GM21576 (cell line): ENCODE results near the gene LRIG2.
"Not testable (repeated sequence)": the region's sequence is repeated elsewhere in the genome, so short reads cannot be mapped to it uniquely, and the experiment has no call there.

Source experiments
- ATAC-seq: cut with Tn5 transposase; IDR thresholded peaks from one replicate; pipeline ENCODE4 v1.9.1; 2021; ENCODE audit warnings: mild to moderate bottlenecking, moderate library complexity; ENCODE audit not compliant: unreplicated experiment

LRIG2 gene

DNA sequence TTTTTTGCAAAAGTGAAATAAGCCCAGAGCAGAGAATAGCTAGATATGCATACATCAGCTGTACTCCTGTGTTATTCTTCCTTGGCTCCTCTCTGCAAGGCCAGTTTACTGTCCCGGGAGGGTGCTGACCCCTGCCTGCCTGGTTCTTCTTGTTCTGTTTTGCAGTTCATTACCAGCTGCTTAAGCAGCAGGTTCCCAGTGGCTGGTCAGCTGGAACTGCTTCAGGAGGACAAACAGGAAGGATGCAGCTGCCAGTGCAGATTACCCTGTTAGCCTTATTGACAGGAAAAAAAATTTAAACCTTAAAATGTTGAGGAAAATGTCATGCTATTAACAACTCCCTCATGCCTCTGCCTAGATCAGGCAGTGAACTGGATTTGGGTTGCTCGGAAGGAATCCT, 16.0 kb upstream of the LRIG2 start:
- no peak for ATAC-seq

DNA sequence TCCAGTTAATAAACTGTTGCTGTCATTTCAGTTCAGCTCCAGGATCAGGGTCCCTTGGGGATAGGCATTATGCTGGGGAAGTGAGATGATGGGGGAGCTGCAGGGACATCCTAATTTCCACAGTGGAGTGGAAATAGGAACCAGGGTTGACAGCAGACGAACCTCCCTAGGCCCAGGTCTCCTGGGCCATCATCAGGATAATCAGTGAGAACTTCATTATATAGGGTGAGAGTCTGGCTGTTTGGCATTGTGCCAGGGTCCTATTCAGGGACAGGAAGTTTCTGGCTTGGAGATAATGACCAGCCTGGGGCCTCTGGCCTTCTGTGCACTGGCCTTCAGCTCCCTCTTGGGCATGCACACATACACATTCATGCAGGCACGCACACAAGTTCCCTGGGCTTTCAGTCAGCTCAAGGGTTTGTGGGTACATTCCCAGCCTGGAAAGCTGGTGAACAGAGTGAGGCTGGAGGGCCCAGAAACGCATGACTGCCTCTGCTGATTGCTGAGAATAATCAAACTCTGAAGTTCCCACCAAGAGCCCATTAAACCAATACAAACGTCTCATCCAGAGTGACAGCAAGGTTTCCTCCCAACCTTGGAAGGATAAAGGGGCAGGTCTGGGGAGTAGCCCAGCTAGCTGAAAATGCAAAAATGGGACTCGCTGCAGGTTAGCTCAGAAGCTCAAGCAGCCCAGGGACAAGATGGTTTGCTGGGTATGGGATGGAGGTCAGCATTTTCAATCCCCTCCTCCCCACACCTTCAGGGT, 13.9 kb upstream of the LRIG2 start:
- no peak for ATAC-seq

GRCh38 chr1:113063456-113063855, 9.5 kb upstream of the LRIG2 start:
- not testable (repeated sequence) for ATAC-seq

DNA sequence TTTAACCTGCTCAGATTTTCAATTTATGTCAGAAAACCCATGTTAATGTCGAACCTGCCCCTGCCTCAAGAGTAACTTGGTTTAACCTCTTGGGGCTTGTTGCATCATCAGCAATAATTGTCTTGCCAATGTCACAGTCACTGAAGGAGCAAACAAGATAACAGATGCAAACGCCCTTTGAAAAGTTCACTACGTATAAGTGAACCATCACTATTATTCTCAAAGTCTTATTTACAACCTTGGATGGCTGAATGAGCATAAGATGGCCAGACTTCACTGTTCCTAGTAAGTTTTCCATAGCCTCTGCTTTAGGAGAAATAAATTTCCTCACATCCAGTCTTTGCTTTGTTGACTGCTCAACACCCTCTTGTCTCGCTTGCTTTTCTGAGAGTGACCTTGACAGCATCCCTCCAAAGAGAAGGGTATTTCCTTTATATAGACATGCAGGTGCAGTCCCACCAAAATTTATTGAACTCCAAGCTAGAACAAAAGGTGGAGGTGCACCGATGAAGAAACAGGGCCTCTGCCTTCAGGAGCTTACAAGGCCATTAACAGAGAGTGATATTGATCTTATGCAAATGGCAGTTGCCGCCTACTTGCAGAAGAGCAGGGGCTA, 749 bp upstream of the LRIG2 start:
- ATAC-seq = no peak

DNA sequence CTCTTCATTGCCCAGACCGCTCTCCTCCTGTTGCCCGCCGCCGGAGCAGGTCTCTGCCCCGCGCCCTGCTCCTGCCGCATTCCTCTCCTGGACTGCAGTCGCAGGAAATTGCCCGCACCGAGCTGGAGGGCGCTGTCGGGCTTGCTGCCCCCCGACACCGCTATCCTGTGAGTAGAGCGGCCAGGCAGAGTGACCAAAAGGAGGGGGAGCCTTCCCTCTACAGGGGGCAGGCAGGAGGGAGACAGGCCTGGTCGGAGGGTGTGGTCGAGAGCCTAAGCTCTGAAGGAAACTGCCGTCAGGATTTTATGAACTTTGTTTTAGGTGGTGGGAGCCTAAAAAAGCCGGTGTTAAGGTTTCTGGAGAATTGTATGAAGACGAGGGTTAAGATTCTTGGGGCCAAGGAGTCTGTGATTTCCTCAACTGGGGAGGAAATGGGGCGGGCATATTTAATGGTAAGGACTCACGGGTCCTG, 517 bp downstream of the LRIG2 start:
- ATAC-seq = peak; percentile 27

- no peak for ATAC-seq
Observed at GRCh38 chr1:113074237-113074636, 1.2 kb downstream of the LRIG2 start.

GRCh38 chr1:113077978-113078377, 5.0 kb downstream of the LRIG2 start:
- ATAC-seq = not testable (repeated sequence)

GRCh38 chr1:113086541-113086940, 13.5 kb downstream of the LRIG2 start:
- ATAC-seq = no peak

- ATAC-seq = no peak
Observed at GRCh38 chr1:113088972-113089371, 16.0 kb downstream of the LRIG2 start.

DNA sequence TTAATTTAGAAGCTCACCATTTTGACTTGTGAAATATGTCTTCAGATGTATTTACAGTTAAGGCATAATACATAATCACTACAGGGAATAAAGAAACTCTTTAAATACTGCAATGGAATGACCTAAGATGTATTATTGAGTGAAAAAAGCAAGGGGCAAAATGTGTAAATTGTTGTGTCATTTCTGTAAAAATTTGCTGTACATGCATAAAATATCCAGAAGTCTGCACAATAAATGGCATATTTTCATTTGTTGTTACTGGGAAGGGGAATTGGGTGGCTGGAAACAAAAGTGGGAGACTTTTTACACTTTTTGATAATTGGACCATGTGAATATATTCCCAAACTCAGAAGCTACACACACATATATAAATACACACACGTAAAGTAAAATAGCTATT, 17.1 kb downstream of the LRIG2 start:
- ATAC-seq = no peak

GRCh38 chr1:113091988-113092594, 19.1 kb downstream of the LRIG2 start:
- no peak for ATAC-seq

GRCh38 chr1:113094506-113094905, 21.5 kb downstream of the LRIG2 start:
- ATAC-seq = no peak

DNA sequence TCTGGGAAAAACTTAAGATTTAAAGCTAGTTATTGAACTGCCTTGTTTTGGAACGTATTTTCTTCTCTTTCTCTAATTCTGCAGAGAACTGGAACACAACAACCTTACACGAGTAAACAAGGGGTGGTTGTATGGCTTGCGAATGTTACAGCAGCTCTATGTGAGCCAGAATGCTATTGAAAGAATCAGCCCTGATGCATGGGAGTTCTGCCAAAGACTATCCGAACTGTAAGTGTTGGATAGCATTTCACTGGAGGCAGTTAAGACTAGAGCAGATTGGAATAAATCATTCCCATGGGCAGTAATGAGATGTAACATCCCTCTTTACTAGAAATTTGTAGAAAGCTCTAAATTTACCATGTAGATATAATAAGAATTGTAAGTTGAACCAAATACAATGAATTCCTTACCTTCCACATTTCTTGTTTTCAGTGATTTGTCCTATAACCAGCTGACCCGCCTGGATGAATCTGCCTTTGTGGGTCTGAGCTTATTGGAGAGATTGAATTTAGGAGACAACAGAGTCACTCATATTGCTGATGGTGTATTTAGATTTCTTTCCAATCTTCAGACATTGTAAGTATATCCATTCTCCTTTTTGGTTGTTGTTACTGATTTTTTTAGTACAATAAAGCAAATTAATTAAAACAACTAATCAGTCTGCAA, 22.9 kb downstream of the LRIG2 start:
- no peak for ATAC-seq

DNA sequence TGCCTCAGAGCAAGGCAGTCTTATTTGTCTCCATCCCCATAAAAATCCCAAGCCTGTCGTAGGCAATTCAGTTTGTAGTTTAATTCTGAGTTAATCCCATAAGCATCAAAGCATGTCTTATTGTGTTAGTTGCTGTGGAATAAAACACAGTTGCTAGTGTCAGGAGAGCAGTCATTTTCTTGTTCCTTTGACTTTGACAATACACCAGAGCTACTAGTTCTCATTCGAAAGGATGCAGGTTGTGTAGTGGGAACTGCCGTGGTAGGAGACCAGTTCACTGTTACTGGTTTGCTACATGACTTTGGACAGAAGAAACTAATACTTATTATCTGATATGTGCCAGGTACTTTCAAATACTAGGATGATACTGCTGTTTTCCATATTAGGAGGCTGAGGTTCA, 23.5 kb downstream of the LRIG2 start:
- no peak for ATAC-seq

GRCh38 chr1:113101588-113101987, 28.6 kb downstream of the LRIG2 start:
- no peak for ATAC-seq

DNA sequence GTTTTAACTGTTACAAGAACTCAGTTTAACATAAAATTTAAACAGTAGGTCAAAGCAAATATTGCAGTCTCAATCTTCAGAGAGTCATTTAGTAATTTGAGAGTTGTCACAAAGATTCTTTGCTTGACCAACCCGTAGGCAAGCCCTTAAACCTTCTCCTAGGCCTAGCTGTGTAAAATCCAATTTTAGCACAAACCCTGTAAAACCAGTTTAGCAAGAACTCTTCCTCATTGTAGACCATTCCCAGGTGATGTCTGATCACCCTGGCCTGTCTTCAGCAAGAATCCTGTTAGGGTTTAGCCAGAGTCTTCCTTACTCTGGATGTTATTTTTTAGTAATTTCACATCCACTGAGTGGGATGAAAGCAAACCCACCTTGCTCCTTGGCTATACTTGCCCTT, 30.1 kb downstream of the LRIG2 start:
- no peak for ATAC-seq

DNA sequence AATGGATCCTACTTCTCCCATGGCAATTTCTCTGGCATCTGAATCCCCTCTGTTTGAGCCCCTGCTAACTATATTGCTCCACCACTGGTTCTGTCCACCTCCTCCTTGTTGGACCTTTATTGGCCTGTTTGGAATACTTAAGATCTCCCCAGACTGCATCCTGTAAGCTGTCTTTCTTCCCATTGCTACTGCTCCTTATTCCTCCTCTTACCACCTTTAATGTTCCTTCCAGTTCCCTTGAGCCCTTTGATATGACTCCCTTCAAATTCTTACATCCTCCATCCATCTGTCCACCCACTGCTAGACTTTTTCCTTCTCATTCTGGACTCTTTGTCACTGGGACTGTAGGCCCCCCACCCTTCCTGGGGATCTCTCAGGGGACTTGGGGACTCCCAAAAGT, 31.0 kb downstream of the LRIG2 start:
- no peak for ATAC-seq

DNA sequence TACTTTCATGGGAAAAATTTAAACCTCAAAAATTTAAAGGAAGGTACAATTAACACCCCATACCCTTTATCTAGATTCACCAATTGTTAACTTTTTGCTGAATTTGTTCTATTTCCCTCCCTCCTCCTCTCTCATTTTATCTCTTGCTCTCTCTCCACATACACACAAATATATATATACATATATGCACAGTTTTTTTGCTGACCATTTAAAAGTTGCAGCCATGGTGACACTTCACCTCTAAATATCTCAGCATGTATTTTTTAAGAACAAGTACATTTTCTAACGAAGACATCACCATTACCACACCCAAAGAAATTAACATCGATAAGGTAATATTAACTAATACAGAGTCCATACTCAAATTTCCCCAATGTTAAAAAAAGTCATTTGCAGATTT, 33.9 kb downstream of the LRIG2 start:
- no peak for ATAC-seq

DNA sequence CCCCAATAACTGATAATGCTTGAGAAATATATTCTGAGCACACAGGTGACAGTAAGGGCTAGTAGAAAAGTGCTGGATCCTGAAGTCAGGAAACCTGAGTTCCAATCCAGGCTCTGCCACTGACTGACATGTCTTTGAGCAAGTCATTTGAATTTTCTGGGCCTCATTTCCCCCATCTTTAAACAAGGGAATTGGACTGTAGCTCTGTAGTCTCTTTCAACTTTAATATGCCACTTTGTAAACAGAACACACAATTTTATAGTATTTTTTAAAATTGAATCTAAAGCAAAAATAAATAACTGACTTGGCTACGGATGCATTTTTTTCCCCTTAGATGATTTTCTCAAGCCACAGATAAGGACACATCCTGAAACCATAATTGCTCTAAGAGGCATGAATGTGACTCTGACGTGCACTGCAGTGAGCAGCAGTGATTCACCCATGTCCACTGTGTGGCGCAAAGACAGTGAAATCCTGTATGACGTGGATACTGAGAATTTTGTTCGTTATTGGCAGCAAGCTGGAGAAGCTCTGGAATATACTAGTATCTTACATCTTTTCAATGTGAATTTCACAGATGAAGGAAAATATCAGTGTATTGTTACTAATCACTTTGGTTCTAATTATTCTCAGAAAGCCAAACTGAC, 37.0 kb downstream of the LRIG2 start:
- ATAC-seq = no peak

DNA sequence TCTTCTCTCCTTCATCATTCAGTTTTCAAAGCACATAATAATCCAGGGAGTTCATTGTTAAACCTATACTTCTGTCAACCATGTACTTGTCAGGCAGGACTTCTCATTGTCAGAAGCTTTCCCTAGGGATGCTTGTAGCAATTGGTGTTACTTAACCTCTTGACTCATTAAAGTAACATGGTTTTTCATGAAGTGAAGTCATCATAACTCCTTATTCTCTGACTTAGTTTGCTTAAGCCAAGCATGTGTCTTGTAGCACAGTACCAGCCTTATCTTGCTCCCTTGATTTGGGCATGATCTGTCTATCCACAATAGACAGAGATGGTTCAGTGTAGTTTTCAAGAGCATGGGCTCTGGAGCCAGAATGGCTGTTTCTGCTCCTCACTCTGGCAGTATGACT, 45.3 kb downstream of the LRIG2 start:
- ATAC-seq = no peak

- no peak for ATAC-seq
Observed at GRCh38 chr1:113123737-113124136, 50.7 kb downstream of the LRIG2 start.
